Muscle of leg (tissue), 11 donors: ENCODE results near the gene EMILIN3. TPM values are rescaled to one million over a fixed set of nuclear protein-coding genes. Genes with fewer than 3 reads are reported as not detected.

Experiments used
- DNase-seq: peaks from one replicate; pipeline ENCODE4 v3.0.0; 2013
- H3K27ac ChIP-seq: one replicate; pipeline ENCODE4 v1.5.1; 2013; ENCODE audit warnings: mild to moderate bottlenecking, low read length, control low read depth
- H3K27me3 ChIP-seq: one replicate; pipeline ENCODE4 v1.6.1; 2013; ENCODE audit warnings: low read length; ENCODE audit not compliant: control insufficient read depth, insufficient read depth
- H3K36me3 ChIP-seq: one replicate; pipeline ENCODE4 v1.6.1; 2013; ENCODE audit warnings: low read length; ENCODE audit not compliant: control insufficient read depth, insufficient read depth
- H3K4me1 ChIP-seq: one replicate; pipeline ENCODE4 v1.6.1; 2013; ENCODE audit warnings: low read length; ENCODE audit not compliant: control insufficient read depth, insufficient read depth
- H3K4me3 ChIP-seq: one replicate; pipeline ENCODE4 v1.5.1; 2013; ENCODE audit warnings: low read length, control low read depth
- H3K9me3 ChIP-seq: replicated peaks from 2 replicates; pipeline ENCODE4 v1.6.1; 2013; ENCODE audit warnings: low read depth, low read length; ENCODE audit not compliant: control insufficient read depth
- WGBS: methylation state at CpG from one replicate; pipeline ENCODE4 v1.1.5; 2013; ENCODE audit warnings: missing lambda C conversion rate; ENCODE audit not compliant: insufficient coverage; 5-methylcytosine and 5-hydroxymethylcytosine counted together
- polyA plus RNA-seq, 8 donors: library from polyadenylated mRNA; unstranded; fragments of 120-200 nt; gene quantifications; one replicate each; pipeline versions ENCODE4 v1.2.1 to v1.2.3, GENCODE V29; 2013; ENCODE audit warnings: inconsistent platforms in 1 of 8, low replicate concordance in 1 of 8; ENCODE audit not compliant: insufficient read length in 8 of 8, insufficient read depth in 1 of 8
- total RNA-seq: library from RNA; stranded (reverse); fragments of 120-200 nt; gene quantifications from one replicate; pipeline ENCODE4 v1.2.4, GENCODE V29; 2013

EMILIN3 gene
- total and polyA plus RNA-seq, 9 donors, result 24.8 to 72.4 (median 46.1) TPM

- Histone ChIP-seq H3K36me3 (no peaks in the 10 kb centered on the region), H3K4me3 (peak overlapping the region; percentile 34), H3K4me1 (peaks cover 21% of the 10 kb centered on the region), H3K27ac (peak overlapping the region; percentile 67), H3K27me3 (peaks cover 4% of the 10 kb centered on the region), H3K9me3 (no peaks in the 10 kb centered on the region)
- peak; percentile 77 for DNase-seq
- 7% methylated on average over 16 of the region's 25 CpGs for WGBS
These were observed 26.7 kb downstream of the EMILIN3 start for GRCh38 chr20:41339957-41340326.

- Histone ChIP-seq H3K9me3 (no peaks in the 10 kb centered on the region), H3K27me3 (peaks cover 4% of the 10 kb centered on the region), H3K4me1 (peaks cover 21% of the 10 kb centered on the region), H3K27ac (no peak overlapping the region), H3K4me3 (no peak overlapping the region), H3K36me3 (no peaks in the 10 kb centered on the region)
- DNase-seq, result no peak
- 96% methylated on average over 2 of the region's 4 CpGs for WGBS
These were observed 29.7 kb downstream of the EMILIN3 start for GRCh38 chr20:41336711-41337492.

GRCh38 chr20:41335591-41335990 lies 31.0 kb downstream of the EMILIN3 start:
- Histone ChIP-seq H3K4me3 (no peak overlapping the region), H3K4me1 (peaks cover 13% of the 10 kb centered on the region)
- DNase-seq, result no peak

GRCh38 chr20:41334443-41335421 lies 31.9 kb downstream of the EMILIN3 start:
- Histone ChIP-seq H3K4me1 (peaks cover 9% of the 10 kb centered on the region), H3K9me3 (no peaks in the 10 kb centered on the region), H3K36me3 (no peaks in the 10 kb centered on the region), H3K27me3 (peaks cover 2% of the 10 kb centered on the region), H3K27ac (peak overlapping the region; percentile 16), H3K4me3 (no peak overlapping the region)
- 71% methylated on average over 6 of the region's 15 CpGs for WGBS
- no peak for DNase-seq

More at GRCh38 chr20:41335591-41335990, 31.0 kb downstream of the EMILIN3 start:
- Histone ChIP-seq H3K36me3 (no peaks in the 10 kb centered on the region), H3K9me3 (no peaks in the 10 kb centered on the region), H3K27me3 (peaks cover 4% of the 10 kb centered on the region), H3K27ac (no peak overlapping the region)
- WGBS, result 75% methylated on average over 1 of the region's 1 CpG

GRCh38 chr20:41334036-41334435 lies 32.6 kb downstream of the EMILIN3 start:
- Histone ChIP-seq H3K27ac (peak overlapping the region; percentile 16), H3K4me1 (peaks cover 9% of the 10 kb centered on the region), H3K9me3 (no peaks in the 10 kb centered on the region), H3K4me3 (no peak overlapping the region), H3K36me3 (no peaks in the 10 kb centered on the region), H3K27me3 (no peaks in the 10 kb centered on the region)
- WGBS, result 90% methylated on average over 1 of the region's 2 CpGs
- DNase-seq, result no peak

GRCh38 chr20:41331731-41332130 lies 34.9 kb downstream of the EMILIN3 start:
- WGBS, result 53% methylated on average over 3 of the region's 4 CpGs
- no peaks in the 10 kb centered on the region for H3K9me3 ChIP-seq
- no peak for DNase-seq
- no peaks in the 10 kb centered on the region for H3K27me3 ChIP-seq
- no peak overlapping the region for H3K4me3 ChIP-seq
- H3K27ac ChIP-seq, result no peak overlapping the region
- no peaks in the 10 kb centered on the region for H3K36me3 ChIP-seq
- peaks cover 9% of the 10 kb centered on the region for H3K4me1 ChIP-seq

- Histone ChIP-seq H3K27ac (no peak overlapping the region), H3K27me3 (no peaks in the 10 kb centered on the region), H3K4me1 (peaks cover 9% of the 10 kb centered on the region), H3K9me3 (no peaks in the 10 kb centered on the region), H3K4me3 (no peak overlapping the region), H3K36me3 (no peaks in the 10 kb centered on the region)
- DNase-seq, result no peak
- no CpG with 5 or more reads among the region's 1 CpG for WGBS
These were observed 35.7 kb downstream of the EMILIN3 start for GRCh38 chr20:41330941-41331340.

GRCh38 chr20:41330343-41330720 lies 36.3 kb downstream of the EMILIN3 start:
- Histone ChIP-seq H3K9me3 (no peaks in the 10 kb centered on the region), H3K27ac (no peak overlapping the region), H3K27me3 (no peaks in the 10 kb centered on the region), H3K36me3 (no peaks in the 10 kb centered on the region), H3K4me3 (no peak overlapping the region), H3K4me1 (peaks cover 9% of the 10 kb centered on the region)
- no peak for DNase-seq
- WGBS, result 67% methylated on average over 4 of the region's 5 CpGs

GRCh38 chr20:41329435-41330342 lies 36.9 kb downstream of the EMILIN3 start:
- Histone ChIP-seq H3K9me3 (no peaks in the 10 kb centered on the region), H3K27ac (peak overlapping the region; percentile 83), H3K36me3 (no peaks in the 10 kb centered on the region), H3K4me3 (no peak overlapping the region), H3K4me1 (peaks cover 9% of the 10 kb centered on the region), H3K27me3 (no peaks in the 10 kb centered on the region)
- peak; percentile 89 for DNase-seq
- WGBS, result 64% methylated on average over 3 of the region's 14 CpGs
